IPS-18a (cell line): ENCODE results near the gene MCEMP1.

Experiments used
- H3K27ac ChIP-seq: one replicate; pipeline ENCODE4 v1.5.1; 2013; ENCODE audit warnings: low read length
- H3K27me3 ChIP-seq: one replicate; pipeline ENCODE4 v1.6.1; 2013; ENCODE audit warnings: mild to moderate bottlenecking, low read length; ENCODE audit not compliant: control insufficient read depth, insufficient read depth
- H3K36me3 ChIP-seq: one replicate; pipeline ENCODE4 v1.6.1; 2013; ENCODE audit warnings: low read depth, low read length; ENCODE audit not compliant: control insufficient read depth
- H3K4me1 ChIP-seq: one replicate; pipeline ENCODE4 v1.6.1; 2013; ENCODE audit warnings: low read depth, low read length; ENCODE audit not compliant: control insufficient read depth
- H3K4me3 ChIP-seq: one replicate; pipeline ENCODE4 v1.5.1; 2013; ENCODE audit warnings: low read length
- H3K9ac ChIP-seq: one replicate; pipeline ENCODE4 v1.6.1; 2013; ENCODE audit warnings: mild to moderate bottlenecking, low read length, moderate library complexity
- H3K9me3 ChIP-seq: one replicate; pipeline ENCODE4 v1.6.1; 2013; ENCODE audit warnings: low read depth, low read length; ENCODE audit not compliant: control insufficient read depth

MCEMP1 gene

DNA sequence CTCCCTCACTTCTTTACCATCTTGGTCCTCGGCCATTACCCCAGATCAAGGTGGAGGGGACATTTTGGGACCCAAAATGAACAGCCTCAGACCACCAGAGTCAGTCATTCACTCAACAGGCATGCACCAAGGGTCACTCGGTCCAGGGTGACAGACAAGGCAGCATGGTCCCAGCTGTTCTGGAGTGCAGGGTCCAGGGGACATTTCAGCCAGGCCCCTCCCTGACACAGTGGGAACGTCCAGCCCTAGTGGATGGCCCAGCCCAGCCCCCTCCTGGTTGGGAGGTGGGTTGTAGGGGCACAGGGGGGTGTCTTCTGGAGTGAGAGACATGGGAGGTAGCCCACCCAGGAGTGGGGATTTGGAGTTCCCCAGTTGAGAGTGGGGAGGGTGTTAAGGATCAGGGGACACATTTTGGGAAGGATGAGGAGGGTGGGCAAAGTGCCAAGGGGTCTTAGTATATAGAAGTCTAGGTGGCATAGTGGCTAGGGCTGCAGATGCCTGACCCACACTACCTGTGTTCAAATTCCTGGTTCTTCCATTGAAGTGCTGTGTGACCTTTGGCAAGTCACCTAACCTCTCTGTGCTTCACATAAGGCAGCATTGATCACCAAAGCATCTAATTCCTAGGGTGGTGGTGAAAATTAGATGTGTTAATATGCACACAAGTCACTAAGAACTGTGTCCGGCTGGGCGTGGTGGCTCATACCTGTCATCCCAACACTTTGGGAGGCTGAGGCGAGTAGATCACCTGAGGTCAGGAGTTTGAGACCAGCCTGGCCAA lies 27.6 kb downstream of the MCEMP1 start:
- Histone ChIP-seq H3K9ac (no peak overlapping the region), H3K9me3 (no peaks in the 10 kb centered on the region), H3K36me3 (no peaks in the 10 kb centered on the region), H3K4me1 (no peaks in the 10 kb centered on the region), H3K27me3 (no peaks in the 10 kb centered on the region), H3K4me3 (no peak overlapping the region), H3K27ac (no peak overlapping the region)

DNA sequence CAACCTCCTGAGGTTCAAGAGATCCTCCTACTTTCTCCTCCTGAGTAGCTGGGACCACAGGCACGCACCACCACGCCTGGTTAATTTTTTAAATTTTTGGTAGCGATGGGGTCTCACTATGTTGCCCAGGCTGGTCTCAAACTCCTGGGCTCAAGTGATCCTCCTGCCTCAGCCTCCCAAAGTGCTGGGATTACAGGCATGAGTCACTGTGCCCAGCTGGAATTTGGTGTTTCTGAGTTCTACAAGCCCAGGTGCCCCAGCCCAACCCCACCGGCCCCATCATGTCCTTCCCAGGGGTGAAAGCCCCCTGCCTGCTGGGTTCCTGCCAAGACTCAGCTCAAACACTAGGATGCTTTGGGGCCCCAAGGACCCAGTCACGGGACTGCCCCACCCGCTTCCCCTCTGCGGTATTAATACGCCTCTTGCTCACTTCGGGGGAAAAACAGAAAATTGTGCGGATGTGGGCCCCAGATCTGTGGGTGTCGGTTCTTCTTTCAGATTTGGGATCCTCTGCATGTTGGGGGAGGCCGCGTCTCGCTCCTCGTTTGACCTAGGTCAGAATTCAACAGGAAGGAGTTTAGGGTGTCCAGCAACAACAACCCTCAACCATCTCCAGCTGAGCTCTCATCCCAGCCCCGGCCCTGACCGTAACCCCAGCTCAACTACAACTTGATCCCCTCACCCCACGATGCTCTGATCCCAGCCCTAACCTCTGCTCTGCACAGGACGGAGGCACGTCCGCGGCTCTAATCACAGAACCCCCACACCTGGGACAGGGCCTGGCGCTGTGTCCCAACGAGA lies 28.7 kb downstream of the MCEMP1 start:
- Histone ChIP-seq H3K9ac (no peak overlapping the region), H3K36me3 (no peaks in the 10 kb centered on the region), H3K4me3 (no peak overlapping the region), H3K9me3 (no peaks in the 10 kb centered on the region), H3K27ac (no peak overlapping the region), H3K27me3 (no peaks in the 10 kb centered on the region), H3K4me1 (no peaks in the 10 kb centered on the region)

DNA sequence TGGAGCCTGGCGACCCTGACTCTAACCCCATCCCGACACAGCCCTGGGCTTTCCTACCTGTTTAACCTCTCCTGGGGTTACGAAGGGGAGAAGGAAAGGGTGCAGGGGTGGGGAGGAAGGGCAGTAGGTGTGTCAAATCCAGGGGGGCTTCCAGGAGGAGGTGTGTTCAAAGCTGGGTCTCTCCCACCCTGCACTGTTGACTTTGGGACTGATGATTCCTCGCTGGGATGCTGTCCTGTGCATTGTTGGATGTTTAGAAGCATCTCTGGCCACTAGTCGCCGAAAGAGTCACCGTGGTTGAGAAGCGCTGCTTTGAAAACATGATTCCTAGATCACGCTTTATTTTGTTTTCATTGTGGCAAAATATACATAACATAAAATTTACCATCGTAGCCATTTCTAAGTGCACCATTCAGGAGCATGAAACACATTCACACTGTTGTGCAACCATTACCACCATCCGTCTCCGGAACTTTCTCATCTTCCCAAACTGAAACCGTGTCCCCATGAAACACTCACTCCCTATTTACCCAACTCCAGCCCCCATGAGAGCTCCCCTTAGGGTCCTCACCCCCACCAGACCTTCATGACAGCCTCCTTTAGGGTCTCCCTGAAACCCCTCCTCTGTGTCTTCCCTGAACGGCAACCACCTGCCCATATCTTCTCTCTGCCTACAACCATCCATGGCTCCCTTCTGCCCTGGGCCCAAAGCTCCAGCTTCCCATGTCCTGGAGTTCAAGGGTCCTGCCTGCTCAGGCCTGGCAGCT lies 29.5 kb downstream of the MCEMP1 start:
- no peak overlapping the region for H3K27ac ChIP-seq
- H3K4me3 ChIP-seq: no peak overlapping the region
- no peaks in the 10 kb centered on the region for H3K4me1 ChIP-seq
- no peaks in the 10 kb centered on the region for H3K9me3 ChIP-seq
- H3K27me3 ChIP-seq: no peaks in the 10 kb centered on the region
- no peaks in the 10 kb centered on the region for H3K36me3 ChIP-seq
- H3K9ac ChIP-seq: no peak overlapping the region

DNA sequence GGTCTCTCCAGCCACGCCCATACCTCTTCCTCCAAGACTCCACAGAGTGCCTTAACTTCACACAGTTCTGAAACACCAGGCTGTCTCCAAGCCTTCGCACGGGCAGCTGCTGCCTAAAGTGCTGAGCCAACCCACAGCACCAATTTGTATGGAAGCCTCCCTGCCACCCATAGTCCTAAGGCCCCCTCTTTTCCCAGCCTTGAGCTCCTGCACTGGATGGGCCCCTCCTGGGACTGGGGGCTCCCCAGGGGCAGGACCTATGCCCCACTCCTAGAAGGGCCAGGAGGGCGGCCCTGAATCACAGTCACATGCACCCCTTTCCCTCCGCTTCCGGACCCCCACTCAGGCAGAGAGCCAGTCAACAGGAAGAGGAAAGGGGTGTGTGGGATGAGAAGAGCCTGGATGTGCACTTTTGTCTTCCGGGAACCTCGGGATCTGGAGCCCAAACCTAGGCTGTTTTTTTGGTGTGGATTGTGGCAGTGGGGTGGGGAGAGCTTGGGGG lies 30.1 kb downstream of the MCEMP1 start:
- Histone ChIP-seq H3K9ac (no peak overlapping the region), H3K4me3 (no peak overlapping the region), H3K9me3 (no peaks in the 10 kb centered on the region), H3K27ac (no peak overlapping the region), H3K27me3 (no peaks in the 10 kb centered on the region), H3K4me1 (no peaks in the 10 kb centered on the region), H3K36me3 (no peaks in the 10 kb centered on the region)

DNA sequence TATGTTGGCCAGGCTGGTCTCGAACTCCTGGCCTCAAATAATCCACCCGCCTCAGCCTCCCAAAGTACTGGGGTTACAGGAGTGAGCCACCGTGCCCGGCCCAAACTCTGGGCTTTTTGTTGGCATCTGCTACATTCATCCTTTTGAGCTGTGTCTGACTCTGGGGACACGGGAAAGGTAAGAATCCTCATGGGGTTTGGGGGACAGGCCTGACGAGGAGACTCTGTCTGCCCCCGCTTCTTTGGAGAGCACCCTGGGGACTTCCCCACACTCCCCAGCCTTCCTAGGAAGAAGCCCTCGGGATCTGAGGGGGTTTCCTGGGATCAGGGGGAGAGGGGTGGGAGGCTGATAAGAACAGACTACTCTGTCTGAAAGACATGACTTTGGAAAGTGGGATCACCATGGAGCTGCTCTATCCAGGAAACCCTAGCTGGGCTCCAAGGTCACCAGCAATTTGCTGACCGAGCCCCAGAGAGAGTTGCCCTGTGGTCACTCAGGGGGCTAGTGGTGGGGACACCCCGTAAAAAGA lies 33.1 kb downstream of the MCEMP1 start:
- Histone ChIP-seq H3K9ac (no peak overlapping the region), H3K27me3 (no peaks in the 10 kb centered on the region), H3K27ac (no peak overlapping the region), H3K4me3 (no peak overlapping the region), H3K36me3 (no peaks in the 10 kb centered on the region), H3K9me3 (no peaks in the 10 kb centered on the region), H3K4me1 (no peaks in the 10 kb centered on the region)

DNA sequence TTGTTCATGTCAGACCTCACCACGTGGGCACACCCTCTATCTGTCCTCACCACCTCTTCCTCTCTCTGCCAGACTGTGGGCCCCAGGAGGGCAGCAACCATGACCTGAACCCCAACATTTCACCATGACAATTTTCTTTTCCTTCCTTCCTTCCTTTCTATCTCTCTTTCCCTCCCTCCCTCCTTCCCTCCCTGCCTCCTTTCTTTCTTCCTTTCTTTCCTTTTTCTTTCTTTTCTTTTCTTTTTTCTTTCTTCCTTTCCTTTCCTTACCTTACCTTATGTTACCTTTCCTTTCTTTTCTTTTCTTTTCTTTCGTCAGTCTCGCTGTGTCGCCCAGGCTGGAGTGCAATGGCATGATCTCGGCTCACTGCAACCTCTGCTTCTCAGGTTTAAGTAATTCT lies 33.7 kb downstream of the MCEMP1 start:
- Histone ChIP-seq H3K9ac (no peak overlapping the region), H3K4me3 (no peak overlapping the region), H3K36me3 (no peaks in the 10 kb centered on the region), H3K9me3 (no peaks in the 10 kb centered on the region), H3K27ac (no peak overlapping the region), H3K4me1 (no peaks in the 10 kb centered on the region), H3K27me3 (no peaks in the 10 kb centered on the region)

DNA sequence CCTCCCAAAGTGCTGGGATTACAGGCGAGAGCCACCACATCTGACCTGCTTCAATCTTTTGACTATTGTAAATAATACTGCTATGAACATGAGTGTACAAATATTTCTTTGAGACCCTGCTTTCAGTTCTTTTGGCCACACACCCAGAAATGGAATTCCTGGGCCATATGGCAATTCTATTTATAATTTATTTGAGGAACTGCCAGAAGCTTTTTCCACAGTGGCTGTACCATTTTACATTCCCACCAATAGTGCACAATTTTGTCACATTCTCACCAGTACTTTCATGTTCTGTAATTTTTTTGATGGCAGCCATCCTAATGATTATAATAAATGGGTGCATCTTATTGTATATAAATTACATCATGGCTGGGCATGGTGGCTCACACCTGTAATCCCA lies 38.8 kb downstream of the MCEMP1 start:
- Histone ChIP-seq H3K9me3 (no peaks in the 10 kb centered on the region), H3K4me3 (no peak overlapping the region), H3K4me1 (no peaks in the 10 kb centered on the region), H3K36me3 (no peaks in the 10 kb centered on the region), H3K27ac (no peak overlapping the region), H3K27me3 (no peaks in the 10 kb centered on the region), H3K9ac (no peak overlapping the region)

DNA sequence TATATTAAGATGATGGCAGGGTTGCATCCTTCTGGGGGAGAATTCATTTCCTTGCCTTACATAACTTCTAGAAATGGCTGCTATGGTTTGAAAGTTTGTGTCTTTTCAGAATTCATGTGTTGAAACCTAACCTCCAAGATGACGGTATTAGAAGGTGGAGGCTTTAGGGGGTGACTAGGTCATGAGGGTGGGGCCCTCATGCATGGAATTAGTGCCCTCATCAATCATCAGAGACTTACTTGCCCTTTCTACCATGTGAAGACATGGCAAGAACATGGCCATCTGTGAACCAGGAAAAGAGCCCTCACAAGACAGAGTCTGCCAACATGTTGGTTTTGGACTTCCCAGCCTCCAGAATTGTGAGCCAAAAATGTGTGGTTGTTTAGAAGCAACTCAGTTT lies 39.9 kb downstream of the MCEMP1 start:
- H3K36me3 ChIP-seq: no peaks in the 10 kb centered on the region
- no peak overlapping the region for H3K9ac ChIP-seq
- H3K9me3 ChIP-seq: no peaks in the 10 kb centered on the region
- H3K27me3 ChIP-seq: no peaks in the 10 kb centered on the region
- no peaks in the 10 kb centered on the region for H3K4me1 ChIP-seq
- H3K4me3 ChIP-seq: no peak overlapping the region
- no peak overlapping the region for H3K27ac ChIP-seq

DNA sequence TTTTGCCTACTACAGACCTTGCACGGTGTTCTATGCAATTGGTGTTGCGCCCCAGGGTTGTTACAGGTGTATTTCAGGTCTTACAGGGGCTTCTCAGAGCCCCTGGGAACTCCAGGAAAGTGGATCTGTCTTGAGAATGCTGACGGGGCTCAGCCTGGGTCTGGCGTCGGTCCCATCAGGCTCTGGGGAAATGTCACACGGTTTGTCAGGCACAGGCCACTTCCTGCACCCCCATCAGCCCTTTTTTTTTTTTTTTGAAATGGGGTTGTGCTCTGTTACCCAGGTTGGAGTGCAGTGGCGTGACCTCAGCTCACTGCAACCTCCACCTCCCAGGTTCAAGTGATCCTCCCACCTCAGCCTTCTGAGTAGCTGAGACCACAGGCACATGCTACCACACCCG lies 41.8 kb downstream of the MCEMP1 start:
- Histone ChIP-seq H3K9ac (no peak overlapping the region), H3K4me1 (no peaks in the 10 kb centered on the region)

DNA sequence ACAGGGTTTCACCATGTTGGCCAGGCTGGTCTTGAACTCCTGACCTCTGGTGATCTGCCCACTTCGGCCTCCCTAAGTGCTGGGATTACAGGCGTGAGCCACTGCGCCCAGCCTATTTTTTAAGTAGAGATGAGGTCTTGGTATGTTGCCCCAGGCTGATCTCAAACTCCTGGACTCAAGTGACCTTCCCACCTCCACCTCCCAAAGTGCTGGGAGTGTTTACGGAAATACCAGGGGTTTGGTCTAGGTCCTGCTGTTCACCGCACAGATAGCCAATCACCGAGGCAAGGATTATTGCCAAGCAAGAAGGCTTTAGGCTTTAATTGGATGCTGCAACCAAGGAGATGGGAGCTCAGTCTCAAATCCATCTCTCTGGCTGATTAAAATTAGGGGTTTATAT lies 43.5 kb downstream of the MCEMP1 start:
- H3K9ac ChIP-seq: no peak overlapping the region
- H3K4me3 ChIP-seq: no peak overlapping the region
- no peak overlapping the region for H3K27ac ChIP-seq
- H3K9me3 ChIP-seq: no peaks in the 10 kb centered on the region
- H3K27me3 ChIP-seq: no peaks in the 10 kb centered on the region
- H3K36me3 ChIP-seq: no peaks in the 10 kb centered on the region
- H3K4me1 ChIP-seq: no peaks in the 10 kb centered on the region

More for the DNA sequence above, 41.8 kb downstream of the MCEMP1 start:
- H3K27ac ChIP-seq: no peak overlapping the region
- H3K36me3 ChIP-seq: no peaks in the 10 kb centered on the region
- no peak overlapping the region for H3K4me3 ChIP-seq
- H3K27me3 ChIP-seq: no peaks in the 10 kb centered on the region
- no peaks in the 10 kb centered on the region for H3K9me3 ChIP-seq

DNA sequence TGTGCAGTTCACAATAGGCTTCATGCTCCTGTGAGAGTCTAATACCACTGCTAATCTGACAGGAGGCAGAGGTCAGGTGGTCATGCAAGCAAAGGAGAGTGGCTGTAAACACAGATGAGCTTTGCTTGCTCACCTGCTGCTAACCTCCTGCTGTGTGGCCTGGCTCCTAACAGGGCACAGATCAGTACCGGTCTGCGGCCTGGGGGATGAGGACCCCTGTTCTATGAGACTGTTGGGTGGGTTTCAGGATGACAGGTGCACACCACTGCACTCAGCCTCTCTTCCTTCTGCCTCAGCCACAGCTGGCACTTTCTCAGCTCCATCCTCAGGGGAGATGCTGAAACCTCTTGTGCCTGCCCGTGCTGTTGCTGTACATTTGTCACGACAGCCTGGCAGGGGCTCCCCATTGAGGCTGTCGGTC lies 45.4 kb downstream of the MCEMP1 start:
- H3K9ac ChIP-seq: no peak overlapping the region
- peaks cover 1% of the 10 kb centered on the region for H3K27me3 ChIP-seq
- H3K4me3 ChIP-seq: no peak overlapping the region
- no peaks in the 10 kb centered on the region for H3K36me3 ChIP-seq
- H3K9me3 ChIP-seq: no peaks in the 10 kb centered on the region
- H3K4me1 ChIP-seq: no peaks in the 10 kb centered on the region
- H3K27ac ChIP-seq: no peak overlapping the region
